ENCODE data around the gene NMU.
"Not testable (repeated sequence)": the region's sequence is repeated elsewhere in the genome, so short reads cannot be mapped to it uniquely, and the experiment has no call there.

NMU gene

DNA sequence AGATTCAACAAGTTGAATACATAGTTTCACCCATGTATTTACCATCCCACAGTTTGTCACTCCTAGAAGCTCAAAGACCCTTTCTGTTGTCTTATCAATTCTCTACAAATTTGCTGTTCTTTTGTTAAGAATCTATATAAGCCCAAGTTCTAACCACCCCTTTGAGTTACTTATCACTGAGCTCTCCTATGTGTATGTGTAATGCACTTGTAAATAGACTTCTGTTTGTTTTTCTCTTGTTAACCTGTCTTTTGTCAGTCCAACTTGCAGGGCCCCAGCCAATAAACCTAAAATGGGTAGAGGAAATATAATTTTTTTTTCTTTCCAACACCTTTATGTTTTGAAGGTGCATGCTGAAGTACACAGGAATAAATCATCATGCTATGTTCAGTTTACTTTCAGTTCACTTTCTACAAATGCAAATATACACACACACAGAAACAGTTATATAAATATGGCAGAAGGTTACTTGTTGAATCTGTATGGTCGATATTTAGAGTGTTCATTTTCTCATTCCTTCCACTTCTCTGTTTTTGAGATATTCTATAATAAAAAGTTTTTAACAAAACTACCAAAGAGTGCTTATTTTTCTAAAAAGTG is 67.1 kb downstream of the NMU start:
- Histone ChIP-seq H3K36me3 (ENCODE audit: insufficient read depth, insufficient read length, low read length) (no peaks in the 10 kb centered on the region), H3K4me3 (ENCODE audit: insufficient read length, low read depth) (no peak overlapping the region), H3K9ac (ENCODE audit: insufficient read length, low read depth) (no peak overlapping the region), H3K27me3 (ENCODE audit: insufficient read depth, insufficient read length) (no peaks in the 10 kb centered on the region), H3K4me1 (ENCODE audit: insufficient read depth, insufficient read length) (no peaks in the 10 kb centered on the region), H3K9me3 (ENCODE audit: insufficient read depth, low read length) (no peaks in the 10 kb centered on the region; the same call in 1 of the 2 replicates)
- no peak for TF ChIP-seq SUZ12 (IDR thresholded peaks at IDR 0.05; ENCODE audit: extremely low read depth, insufficient read depth, insufficient read length)
- no peak for TF ChIP-seq YY1 (IDR thresholded peaks at IDR 0.05; ENCODE audit: insufficient read depth, insufficient read length)
- no peak for TF ChIP-seq ZNF274 (IDR thresholded peaks at IDR 0.05; ENCODE audit: low read depth, low read length)
- no peak for DNase-seq (ENCODE audit: low read depth, low spot score)

GRCh38 chr4:55561889-55562288 is 74.2 kb downstream of the NMU start:
- Histone ChIP-seq H3K4me1 (ENCODE audit: insufficient read depth, insufficient read length) (no peaks in the 10 kb centered on the region), H3K9ac (ENCODE audit: insufficient read length, low read depth) (no peak overlapping the region), H3K27me3 (ENCODE audit: insufficient read depth, insufficient read length) (no peaks in the 10 kb centered on the region), H3K9me3 (ENCODE audit: insufficient read depth, low read length) (no peaks in the 10 kb centered on the region; the same call in 1 of the 2 replicates), H3K36me3 (ENCODE audit: insufficient read depth, insufficient read length, low read length) (no peaks in the 10 kb centered on the region), H3K4me3 (ENCODE audit: insufficient read length, low read depth) (no peak overlapping the region)
- TF ChIP-seq SUZ12 (IDR thresholded peaks at IDR 0.05; ENCODE audit: extremely low read depth, insufficient read depth, insufficient read length) (no peak), ZNF274 (IDR thresholded peaks at IDR 0.05; ENCODE audit: low read depth, low read length) (no peak), YY1 (IDR thresholded peaks at IDR 0.05; ENCODE audit: insufficient read depth, insufficient read length) (no peak)
- no peak for DNase-seq (ENCODE audit: low read depth, low spot score)

- Histone ChIP-seq H3K4me3 (ENCODE audit: insufficient read length, low read depth) (no peak overlapping the region), H3K9me3 (ENCODE audit: insufficient read depth, low read length) (no peaks in the 10 kb centered on the region), H3K4me1 (ENCODE audit: insufficient read depth, insufficient read length) (no peaks in the 10 kb centered on the region), H3K36me3 (ENCODE audit: insufficient read depth, insufficient read length, low read length) (no peaks in the 10 kb centered on the region), H3K9ac (ENCODE audit: insufficient read length, low read depth) (no peak overlapping the region), H3K27me3 (ENCODE audit: insufficient read depth, insufficient read length) (no peaks in the 10 kb centered on the region)
- no peak for DNase-seq (ENCODE audit: low read depth, low spot score)
- TF ChIP-seq YY1 (IDR thresholded peaks at IDR 0.05; ENCODE audit: insufficient read depth, insufficient read length) = no peak
- TF ChIP-seq ZNF274 (IDR thresholded peaks at IDR 0.05; ENCODE audit: low read depth, low read length) = no peak
- no peak for TF ChIP-seq SUZ12 (IDR thresholded peaks at IDR 0.05; ENCODE audit: extremely low read depth, insufficient read depth, insufficient read length)
These were observed 76.0 kb downstream of the NMU start for GRCh38 chr4:55560096-55560495.

DNA sequence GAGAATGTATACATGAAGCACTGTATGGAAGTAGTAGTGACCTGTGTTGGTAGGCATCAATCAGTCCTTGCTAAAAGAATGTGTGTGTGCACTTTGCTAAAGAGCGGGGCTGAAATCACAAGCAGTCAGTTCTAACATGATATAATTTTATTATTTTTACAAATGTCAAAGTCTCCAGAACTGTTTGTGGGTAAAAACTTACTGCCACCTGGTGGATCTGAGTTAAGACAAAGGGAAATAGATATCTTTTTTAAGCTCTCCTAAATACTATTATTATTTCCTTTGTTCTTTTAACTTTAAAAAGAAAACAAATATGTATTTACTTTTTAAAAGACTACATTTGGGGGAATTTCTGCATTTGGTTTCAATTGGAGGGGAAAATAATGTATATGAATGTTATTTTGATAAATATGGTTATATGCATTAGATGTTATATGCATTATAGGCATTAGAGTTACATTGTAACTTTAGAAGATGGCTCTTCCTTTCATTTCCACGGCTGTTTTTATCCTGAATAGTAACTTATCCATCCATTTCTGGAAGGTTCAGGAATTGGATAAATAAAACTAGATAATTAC is 81.6 kb downstream of the NMU start:
- H3K27me3 ChIP-seq (ENCODE audit: insufficient read depth, insufficient read length) = no peaks in the 10 kb centered on the region
- no peaks in the 10 kb centered on the region for H3K4me1 ChIP-seq (ENCODE audit: insufficient read depth, insufficient read length)
- no peak for DNase-seq (ENCODE audit: low read depth, low spot score)
- H3K9ac ChIP-seq (ENCODE audit: insufficient read length, low read depth) = no peak overlapping the region
- no peak overlapping the region for H3K4me3 ChIP-seq (ENCODE audit: insufficient read length, low read depth)
- H3K36me3 ChIP-seq (ENCODE audit: insufficient read depth, insufficient read length, low read length) = no peaks in the 10 kb centered on the region
- TF ChIP-seq ZNF274 (IDR thresholded peaks at IDR 0.05; ENCODE audit: low read depth, low read length) (no peak), SUZ12 (IDR thresholded peaks at IDR 0.05; ENCODE audit: extremely low read depth, insufficient read depth, insufficient read length) (no peak), YY1 (IDR thresholded peaks at IDR 0.05; ENCODE audit: insufficient read depth, insufficient read length) (no peak)
- peaks cover 3% of the 10 kb centered on the region; the same call in 1 of the 2 replicates for H3K9me3 ChIP-seq (ENCODE audit: insufficient read depth, low read length)

- no peaks in the 10 kb centered on the region for H3K27me3 ChIP-seq (ENCODE audit: insufficient read depth, insufficient read length)
- H3K4me3 ChIP-seq (ENCODE audit: insufficient read length, low read depth) = no peak overlapping the region
- H3K36me3 ChIP-seq (ENCODE audit: insufficient read depth, insufficient read length, low read length) = no peaks in the 10 kb centered on the region
- H3K9me3 ChIP-seq (ENCODE audit: insufficient read depth, low read length) = peaks cover 3% of the 10 kb centered on the region; the same call in 1 of the 2 replicates
- no peaks in the 10 kb centered on the region for H3K4me1 ChIP-seq (ENCODE audit: insufficient read depth, insufficient read length)
- TF ChIP-seq YY1 (IDR thresholded peaks at IDR 0.05; ENCODE audit: insufficient read depth, insufficient read length) (no peak), SUZ12 (IDR thresholded peaks at IDR 0.05; ENCODE audit: extremely low read depth, insufficient read depth, insufficient read length) (no peak), ZNF274 (IDR thresholded peaks at IDR 0.05; ENCODE audit: low read depth, low read length) (no peak)
- no peak for DNase-seq (ENCODE audit: low read depth, low spot score)
- no peak overlapping the region for H3K9ac ChIP-seq (ENCODE audit: insufficient read length, low read depth)
These were observed 82.5 kb downstream of the NMU start for GRCh38 chr4:55553441-55554201.

DNA sequence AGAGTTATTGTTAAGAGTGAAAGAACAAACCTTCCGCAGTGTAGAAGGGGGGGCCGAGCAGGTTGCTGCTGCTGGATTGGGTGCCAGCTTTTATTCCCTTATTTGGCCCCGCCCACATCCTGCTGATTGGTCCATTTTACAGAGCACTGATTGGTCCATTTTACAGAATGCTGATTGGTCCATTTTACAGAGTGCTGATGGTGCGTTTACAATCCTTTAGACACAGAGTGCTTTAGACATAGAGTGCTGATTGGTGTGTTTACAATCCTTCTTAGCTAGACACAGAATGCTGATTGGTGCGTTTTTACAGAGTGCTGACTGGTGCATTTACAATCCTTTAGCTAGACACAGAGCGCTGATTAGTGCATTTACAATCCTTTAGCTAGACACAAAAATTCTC is 84.1 kb downstream of the NMU start:
- H3K36me3 ChIP-seq (ENCODE audit: insufficient read depth, insufficient read length, low read length); DNase-seq (ENCODE audit: low read depth, low spot score); H3K9me3 ChIP-seq (ENCODE audit: insufficient read depth, low read length); H3K4me3 ChIP-seq (ENCODE audit: insufficient read length, low read depth); H3K4me1 ChIP-seq (ENCODE audit: insufficient read depth, insufficient read length); H3K27me3 ChIP-seq (ENCODE audit: insufficient read depth, insufficient read length); H3K9ac ChIP-seq (ENCODE audit: insufficient read length, low read depth): not testable (repeated sequence)

- H3K36me3 ChIP-seq (ENCODE audit: insufficient read depth, insufficient read length, low read length) = no peaks in the 10 kb centered on the region
- H3K4me3 ChIP-seq (ENCODE audit: insufficient read length, low read depth) = no peak overlapping the region
- no peaks in the 10 kb centered on the region for H3K27me3 ChIP-seq (ENCODE audit: insufficient read depth, insufficient read length)
- no peak overlapping the region for H3K9ac ChIP-seq (ENCODE audit: insufficient read length, low read depth)
- peaks cover 3% of the 10 kb centered on the region; the same call in 1 of the 2 replicates for H3K9me3 ChIP-seq (ENCODE audit: insufficient read depth, low read length)
- TF ChIP-seq YY1 (IDR thresholded peaks at IDR 0.05; ENCODE audit: insufficient read depth, insufficient read length) (no peak), SUZ12 (IDR thresholded peaks at IDR 0.05; ENCODE audit: extremely low read depth, insufficient read depth, insufficient read length) (no peak), ZNF274 (IDR thresholded peaks at IDR 0.05; ENCODE audit: low read depth, low read length) (no peak)
- DNase-seq (ENCODE audit: low read depth, low spot score) = no peak
- no peaks in the 10 kb centered on the region for H3K4me1 ChIP-seq (ENCODE audit: insufficient read depth, insufficient read length)
These were observed 86.2 kb downstream of the NMU start for GRCh38 chr4:55549888-55550287.
